Body of pancreas (tissue), 4 donors: ENCODE results near the gene RSL1D1.

ENCODE experiments used
- POLR2A ChIP-seq, 3 donors: fragments of 450-650 bp; IDR thresholded peaks; one replicate each; pipeline ENCODE4 v1.6.1; 2016; ENCODE audit warnings: antibody characterized with exemption in 3 of 3, mild to moderate bottlenecking in 2 of 3
- TF ChIP-seq, protein P1 (sequence below), 7 experiments: fragments of 450-650 bp in 4 of 7; fragments of 200-600 bp in 3 of 7; sonication (generic) in 3 of 7; IDR thresholded peaks; one replicate each; pipeline ENCODE4 v1.5.1; 2016 to 2019; ENCODE audit warnings: antibody characterized with exemption in 7 of 7

- TF ChIP-seq, protein P1, sequence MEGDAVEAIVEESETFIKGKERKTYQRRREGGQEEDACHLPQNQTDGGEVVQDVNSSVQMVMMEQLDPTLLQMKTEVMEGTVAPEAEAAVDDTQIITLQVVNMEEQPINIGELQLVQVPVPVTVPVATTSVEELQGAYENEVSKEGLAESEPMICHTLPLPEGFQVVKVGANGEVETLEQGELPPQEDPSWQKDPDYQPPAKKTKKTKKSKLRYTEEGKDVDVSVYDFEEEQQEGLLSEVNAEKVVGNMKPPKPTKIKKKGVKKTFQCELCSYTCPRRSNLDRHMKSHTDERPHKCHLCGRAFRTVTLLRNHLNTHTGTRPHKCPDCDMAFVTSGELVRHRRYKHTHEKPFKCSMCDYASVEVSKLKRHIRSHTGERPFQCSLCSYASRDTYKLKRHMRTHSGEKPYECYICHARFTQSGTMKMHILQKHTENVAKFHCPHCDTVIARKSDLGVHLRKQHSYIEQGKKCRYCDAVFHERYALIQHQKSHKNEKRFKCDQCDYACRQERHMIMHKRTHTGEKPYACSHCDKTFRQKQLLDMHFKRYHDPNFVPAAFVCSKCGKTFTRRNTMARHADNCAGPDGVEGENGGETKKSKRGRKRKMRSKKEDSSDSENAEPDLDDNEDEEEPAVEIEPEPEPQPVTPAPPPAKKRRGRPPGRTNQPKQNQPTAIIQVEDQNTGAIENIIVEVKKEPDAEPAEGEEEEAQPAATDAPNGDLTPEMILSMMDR (IDR thresholded peaks at IDR 0.05) = no peak
- no peak for TF ChIP-seq POLR2A (IDR thresholded peaks at IDR 0.05)
Measured at GRCh38 chr16:11795887-11796226, 55.5 kb downstream of the RSL1D1 start.
